B cell (primary cell): ENCODE results near the gene CHD2. TPM values are rescaled to one million over a fixed set of nuclear protein-coding genes. Genes with fewer than 3 reads are reported as not detected.

Experiments used
- ATAC-seq: fragments of 200-7000 bp; cut with Tn5 transposase; one replicate; pipeline ENCODE4 v1.10.0; 2021; ENCODE audit warnings: low read depth, mild to moderate bottlenecking, moderate number of reproducible peaks, moderate library complexity
- CTCF ChIA-PET: fragments of 350-600 bp; sonication (Branson Sonifier 250); formaldehyde crosslinking; loops from one replicate; lab custom pipeline; 2021; ENCODE audit warnings: antibody characterized with exemption, inconsistent platforms; lab: Charles Lee
- POLR2A ChIA-PET: fragments of 350-600 bp; sonication (Branson Sonifier 250); formaldehyde crosslinking; loops from one replicate; lab custom pipeline; 2021; ENCODE audit warnings: antibody characterized with exemption; lab: Charles Lee
- DNase-seq: peaks from one replicate; pipeline ENCODE4 v3.0.0; 2013
- H2AFZ ChIP-seq: 2 replicates; pipeline ENCODE4 v1.6.1; 2012; ENCODE audit warnings: mild to moderate bottlenecking, low read depth, low read length; ENCODE audit not compliant: insufficient read depth, poor library complexity, severe bottlenecking
- H3K27ac ChIP-seq, 2 donors: 1 replicate in 1 of 2; 2 replicates in 1 of 2; pipeline ENCODE4 v1.5.1; 2012 to 2013; ENCODE audit warnings: low read length in 2 of 2, mild to moderate bottlenecking in 2 of 2, moderate library complexity in 1 of 2
- H3K27me3 ChIP-seq, 4 experiments: fragments of 200-600 bp in 1 of 4; sonication (generic) in 1 of 4; replicated peaks in 1 of 4; 1 replicate in 2 of 4; 2 replicates in 2 of 4; pipeline versions ENCODE4 v1.6.1 to v1.7.0; 2013 to 2016; ENCODE audit warnings: low read length in 3 of 4, mild to moderate bottlenecking in 2 of 4, mixed read lengths in 1 of 4, moderate library complexity in 1 of 4; ENCODE audit not compliant: insufficient read depth in 4 of 4, control insufficient read depth in 3 of 4; ENCODE audit errors: control extremely low read depth in 1 of 4
- H3K36me3 ChIP-seq, 2 experiments: replicated peaks in 1 of 2; 1 replicate in 1 of 2; 2 replicates in 1 of 2; pipeline versions ENCODE4 v1.6.1 to v1.7.1; 2013; ENCODE audit warnings: low read length in 1 of 2; ENCODE audit not compliant: insufficient read depth in 2 of 2, control insufficient read depth in 1 of 2; ENCODE audit errors: control extremely low read depth in 1 of 2, extremely low read depth in 1 of 2
- H3K4me1 ChIP-seq, 2 donors: fragments of 200-600 bp in 1 of 2; sonication (generic) in 1 of 2; 1 replicate in 1 of 2; 2 replicates in 1 of 2; pipeline versions ENCODE4 v1.5.1 to v1.6.1; 2013 to 2017; ENCODE audit warnings: low read length in 2 of 2; ENCODE audit not compliant: control insufficient read depth in 2 of 2, insufficient read depth in 2 of 2
- H3K4me2 ChIP-seq: replicated peaks from 2 replicates; pipeline ENCODE3; 2012; ENCODE audit warnings: mild to moderate bottlenecking, low read depth, low read length; ENCODE audit not compliant: poor library complexity, severe bottlenecking
- H3K4me3 ChIP-seq, 5 experiments: fragments of 200-600 bp in 1 of 5; sonication (generic) in 1 of 5; 1 replicate in 3 of 5; 2 replicates in 2 of 5; pipeline versions ENCODE4 v1.5.1 to v1.7.0; 2011 to 2016; ENCODE audit warnings: low read length in 4 of 5, mild to moderate bottlenecking in 4 of 5, low read depth in 2 of 5, control low read depth in 1 of 5, moderate library complexity in 1 of 5; ENCODE audit not compliant: insufficient read depth in 1 of 5; ENCODE audit errors: control extremely low read depth in 1 of 5, extremely low read depth in 1 of 5
- H3K79me2 ChIP-seq: fragments of 200-600 bp; sonication (generic); one replicate; pipeline ENCODE4 v1.6.0; 2016; ENCODE audit warnings: low read length; ENCODE audit not compliant: control insufficient read depth, insufficient read depth
- H3K9ac ChIP-seq: fragments of 200-600 bp; sonication (generic); 2 replicates; pipeline ENCODE4 v1.6.1; 2017; ENCODE audit warnings: mild to moderate bottlenecking, low read length, moderate library complexity
- H3K9me3 ChIP-seq, 3 donors: one replicate each; pipeline versions ENCODE4 v1.6.1 to v1.7.1; 2013; ENCODE audit warnings: low read length in 2 of 3; ENCODE audit not compliant: control insufficient read depth in 2 of 3, insufficient read depth in 1 of 3; ENCODE audit errors: control extremely low read depth in 1 of 3
- H4K20me1 ChIP-seq: 2 replicates; pipeline ENCODE4 v1.6.0; 2012; ENCODE audit warnings: mild to moderate bottlenecking, low read length; ENCODE audit not compliant: insufficient read depth, control insufficient read depth, poor library complexity, severe bottlenecking
- H3K27ac Mint-ChIP-seq: one replicate; pipeline ENCODE4 v1.8.0; 2021; ENCODE audit warnings: mixed read lengths
- H3K27me3 Mint-ChIP-seq: one replicate; pipeline ENCODE4 v1.8.0; 2021; ENCODE audit warnings: mixed read lengths
- H3K4me1 Mint-ChIP-seq: one replicate; pipeline ENCODE4 v1.8.0; 2021; ENCODE audit warnings: mixed read lengths
- H3K4me3 Mint-ChIP-seq: one replicate; pipeline ENCODE4 v1.8.0; 2021; ENCODE audit warnings: mixed read lengths
- H3K9me3 Mint-ChIP-seq: one replicate; pipeline ENCODE4 v1.8.0; 2022; ENCODE audit warnings: mixed read lengths; ENCODE audit not compliant: insufficient read depth
- CTCF ChIP-seq: fragments of 200-600 bp; IDR thresholded peaks from one replicate; pipeline ENCODE4 v1.8.0; 2022; ENCODE audit warnings: antibody characterized with exemption, mild to moderate bottlenecking
- EZH2 ChIP-seq: IDR thresholded peaks from 2 replicates; pipeline ENCODE4 v1.6.1; 2012; ENCODE audit warnings: borderline replicate concordance, low read depth, mild to moderate bottlenecking, moderate library complexity, low read length; ENCODE audit not compliant: insufficient read depth, poor library complexity, severe bottlenecking
- WGBS: methylation state at CpG from one replicate; pipeline ENCODE4 v1.1.5; 2013; ENCODE audit warnings: missing lambda C conversion rate; ENCODE audit not compliant: insufficient coverage; 5-methylcytosine and 5-hydroxymethylcytosine counted together
- intact Hi-C: fragments of 100-400 bp; cut with micrococcal nuclease; formaldehyde crosslinking; loops from one replicate; pipeline ENCODE4 v1.10.0; 2022
- polyA plus RNA-seq: library from polyadenylated mRNA; depleted of rRNA; stranded (reverse); fragments of >200 nt; gene quantifications from 2 replicates; pipeline ENCODE4 v1.2.3, GENCODE V29; 2012
- total RNA-seq, 2 donors: library from RNA; stranded (reverse); fragments of 120-200 nt in 1 of 2; gene quantifications; 1 replicate in 1 of 2; 2 replicates in 1 of 2; pipeline versions ENCODE4 v1.2.3 to v1.2.4, GENCODE V29; 2013 to 2022

Gene CHD2
- total and polyA plus RNA-seq, 2 donors (not counting 1 experiment from before 2014, with no cell fraction given) = 86.9 to 353 TPM

GRCh38 chr15:93063796-93064690 is 163.9 kb downstream of the CHD2 start:
- H3K9me3 ChIP-seq = peaks cover 0 to 5% (median 0%) of the 10 kb centered on the region in 3 donors
- H3K4me2 ChIP-seq = no peak overlapping the region
- H3K9ac ChIP-seq = no peak overlapping the region
- H3K4me1 ChIP-seq = no peaks in the 10 kb centered on the region
- no peaks in the 10 kb centered on the region for H3K4me1 Mint-ChIP-seq
- intact Hi-C loops = no loop called here
- ChIA-PET CTCF (no interaction called here), POLR2A (no interaction called here)
- DNase-seq (no peak), ATAC-seq (no peak)
- no peaks in the 10 kb centered on the region for H3K9me3 Mint-ChIP-seq
- no peaks in the 10 kb centered on the region for H3K36me3 ChIP-seq
- peaks cover 0 to 7% (median 0%) of the 10 kb centered on the region in 4 experiments for H3K27me3 ChIP-seq
- H2AFZ ChIP-seq = no peak overlapping the region
- no peak overlapping the region for H3K27ac ChIP-seq
- 72% methylated on average over 13 of the region's 23 CpGs for WGBS
- H3K27me3 Mint-ChIP-seq = peaks cover 14% of the 10 kb centered on the region
- TF ChIP-seq CTCF (no peak), EZH2 (no peak)
- H3K79me2 ChIP-seq = no peaks in the 10 kb centered on the region
- H3K4me3 ChIP-seq = no peak overlapping the region
- no peak overlapping the region for H3K27ac Mint-ChIP-seq
- H4K20me1 ChIP-seq = no peaks in the 10 kb centered on the region
- no peak overlapping the region for H3K4me3 Mint-ChIP-seq

GRCh38 chr15:93065641-93066045 is 165.5 kb downstream of the CHD2 start:
- Histone ChIP-seq H3K4me2 (no peak overlapping the region), H3K79me2 (no peaks in the 10 kb centered on the region), H4K20me1 (no peaks in the 10 kb centered on the region), H3K9me3 (peaks cover 0 to 5% (median 0%) of the 10 kb centered on the region in 3 donors), H3K4me3 (no peak overlapping the region), H2AFZ (no peak overlapping the region), H3K27ac (no peak overlapping the region), H3K27me3 (peaks cover 0 to 8% (median 0%) of the 10 kb centered on the region in 4 experiments), H3K9ac (no peak overlapping the region), H3K36me3 (no peaks in the 10 kb centered on the region), H3K4me1 (no peaks in the 10 kb centered on the region)
- intact Hi-C loops = no loop called here
- H3K27me3 Mint-ChIP-seq = peaks cover 19% of the 10 kb centered on the region
- H3K4me3 Mint-ChIP-seq = no peak overlapping the region
- DNase-seq = no peak
- ChIA-PET POLR2A (no interaction called here), CTCF (interaction anchor here (0.7 kb wide), 1 partner anchor 37 kb away, joined by 3 read pairs; no protein-coding TSS in a partner anchor)
- 96% methylated on average over 21 of the region's 23 CpGs for WGBS
- H3K27ac Mint-ChIP-seq = no peak overlapping the region
- H3K9me3 Mint-ChIP-seq = no peaks in the 10 kb centered on the region
- no peaks in the 10 kb centered on the region for H3K4me1 Mint-ChIP-seq
- no peak for TF ChIP-seq EZH2
- TF ChIP-seq CTCF = no peak
- no peak for ATAC-seq
